Stimulated activated CD8-positive, alpha-beta memory T cell treated with anti-CD3 and anti-CD28 coated beads, Interleukin-12 subunit alpha, Interleukin-12 subunit beta, amount 100 ng/mL, for 24 hours (primary cell): Measurements from ENCODE around the gene ACP4.
"Not testable (repeated sequence)": the region's sequence is repeated elsewhere in the genome, so short reads cannot be mapped to it uniquely, and the experiment has no call there.

Source experiments
- DNase-seq: peaks from one replicate; pipeline ENCODE4 v3.0.0-alpha.2; 2020; ENCODE audit errors: extremely low read depth

The ACP4 gene

GRCh38 chr19:50797781-50798658 is 7.8 kb downstream of the ACP4 start:
- no peak for DNase-seq

- no peak for DNase-seq
Measured at GRCh38 chr19:50798659-50799546, 8.7 kb downstream of the ACP4 start.

- no peak for DNase-seq
Measured at GRCh38 chr19:50799547-50799851, 9.3 kb downstream of the ACP4 start.

GRCh38 chr19:50801107-50801506 is 10.9 kb downstream of the ACP4 start:
- DNase-seq, result no peak

- DNase-seq, result no peak
Measured at GRCh38 chr19:50803633-50804419, 13.6 kb downstream of the ACP4 start.

- DNase-seq, result peak; percentile 96
Measured at GRCh38 chr19:50804420-50805272, 14.4 kb downstream of the ACP4 start.

GRCh38 chr19:50808856-50809255 is 18.6 kb downstream of the ACP4 start:
- no peak for DNase-seq

GRCh38 chr19:50811622-50812238 is 21.5 kb downstream of the ACP4 start:
- not testable (repeated sequence) for DNase-seq

- DNase-seq, result no peak
Measured at GRCh38 chr19:50812474-50812873, 22.3 kb downstream of the ACP4 start.

- no peak for DNase-seq
Measured at GRCh38 chr19:50814883-50815282, 24.7 kb downstream of the ACP4 start.

GRCh38 chr19:50815439-50815838 is 25.2 kb downstream of the ACP4 start:
- DNase-seq, result no peak

GRCh38 chr19:50817941-50818858 is 28.0 kb downstream of the ACP4 start:
- DNase-seq, result no peak

- no peak for DNase-seq
Measured at GRCh38 chr19:50818859-50819472, 28.8 kb downstream of the ACP4 start.

GRCh38 chr19:50819636-50820035 is 29.4 kb downstream of the ACP4 start:
- DNase-seq, result no peak

GRCh38 chr19:50820086-50820485 is 29.9 kb downstream of the ACP4 start:
- no peak for DNase-seq

GRCh38 chr19:50820549-50821247 is 30.5 kb downstream of the ACP4 start:
- no peak for DNase-seq

GRCh38 chr19:50821248-50821612 is 31.0 kb downstream of the ACP4 start:
- no peak for DNase-seq

GRCh38 chr19:50821622-50822021 is 31.4 kb downstream of the ACP4 start:
- DNase-seq, result no peak
